Suprapubic skin (tissue), 4 donors: ENCODE measurements around the gene TEAD4.

Source experiments
- POLR2A ChIP-seq, 2 donors: fragments of 450-650 bp; IDR thresholded peaks; one replicate each; pipeline ENCODE4 v1.6.1; 2017; ENCODE audit warnings: antibody characterized with exemption in 2 of 2, mild to moderate bottlenecking in 2 of 2, moderate library complexity in 2 of 2
- POLR2AphosphoS5 ChIP-seq, 3 donors: sonication (generic); formaldehyde crosslinking; IDR thresholded peaks; one replicate each; pipeline ENCODE4 v1.6.1; 2017; ENCODE audit warnings: antibody characterized with exemption in 3 of 3

GRCh38 chr12:3018284-3019004 is 59.2 kb downstream of the TEAD4 start:
- TF ChIP-seq POLR2AphosphoS5 (IDR thresholded peaks at IDR 0.05) (no peak), POLR2A (IDR thresholded peaks at IDR 0.05) (no peak)
